Astrocyte of the cerebellum (primary cell): ENCODE measurements around the gene DMBX1.

Experiments
- DNase-seq: peaks from one replicate; pipeline ENCODE4 v3.0.0-alpha.2; 2011; ENCODE audit warnings: low read depth
- H3K4me3 ChIP-seq: 2 replicates; pipeline ENCODE4 v1.5.1; 2011; ENCODE audit warnings: mild to moderate bottlenecking, low read depth, low read length, moderate library complexity
- in situ Hi-C: cut with HindIII; loops from 2 replicates; pipeline ENCODE4 v1.10.0; 2017; ENCODE audit warnings: low sequenced_read_pairs
- TF ChIP-seq, protein P1 (sequence below): IDR thresholded peaks from 2 replicates; pipeline ENCODE4 v1.5.1; 2012; ENCODE audit warnings: low read length, low read depth, moderate library complexity, mild to moderate bottlenecking; ENCODE audit errors: missing control alignments

Gene DMBX1

DNA sequence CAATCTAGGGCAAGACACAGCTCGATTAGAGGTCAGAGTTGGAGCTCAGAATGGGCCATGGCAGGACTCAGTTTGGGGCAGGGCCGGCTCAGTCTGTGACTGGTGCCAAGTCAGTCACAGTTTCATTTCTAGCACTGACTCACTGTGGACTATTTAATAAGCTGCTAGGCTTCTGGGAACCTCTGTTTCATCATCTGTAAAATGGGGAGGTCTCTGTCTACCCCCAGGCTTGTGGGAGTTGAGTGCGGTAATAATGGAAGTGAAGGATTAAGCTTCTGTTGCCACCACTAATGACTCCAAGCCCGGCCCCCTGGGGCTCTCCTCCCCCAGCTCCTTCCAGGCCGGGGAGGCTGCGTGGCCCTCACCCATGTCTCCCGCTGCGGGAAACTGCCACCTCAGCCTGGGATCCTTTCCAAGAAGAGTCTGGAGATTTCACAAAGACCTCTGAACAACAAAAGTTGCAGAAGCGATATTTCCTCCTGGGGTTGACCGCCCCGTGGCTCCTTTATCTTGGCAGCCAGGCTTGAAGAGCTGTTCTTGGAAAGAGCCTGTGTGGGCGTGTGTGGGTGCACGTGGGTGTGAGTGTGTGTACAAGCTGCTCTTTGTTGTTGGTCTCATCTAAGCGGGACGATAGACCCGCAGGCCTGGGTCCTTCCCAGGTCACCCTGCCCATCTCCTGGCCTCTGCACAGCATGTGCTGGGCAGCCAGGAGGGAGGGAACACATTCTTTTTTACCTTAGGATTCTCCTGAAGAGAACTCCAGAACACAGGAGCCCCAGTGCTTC is 32.7 kb downstream of the DMBX1 start:
- no peak overlapping the region for H3K4me3 ChIP-seq
- DNase-seq, result peak; percentile 72
- in situ Hi-C loops, result no loop called here
- TF ChIP-seq, protein P1, sequence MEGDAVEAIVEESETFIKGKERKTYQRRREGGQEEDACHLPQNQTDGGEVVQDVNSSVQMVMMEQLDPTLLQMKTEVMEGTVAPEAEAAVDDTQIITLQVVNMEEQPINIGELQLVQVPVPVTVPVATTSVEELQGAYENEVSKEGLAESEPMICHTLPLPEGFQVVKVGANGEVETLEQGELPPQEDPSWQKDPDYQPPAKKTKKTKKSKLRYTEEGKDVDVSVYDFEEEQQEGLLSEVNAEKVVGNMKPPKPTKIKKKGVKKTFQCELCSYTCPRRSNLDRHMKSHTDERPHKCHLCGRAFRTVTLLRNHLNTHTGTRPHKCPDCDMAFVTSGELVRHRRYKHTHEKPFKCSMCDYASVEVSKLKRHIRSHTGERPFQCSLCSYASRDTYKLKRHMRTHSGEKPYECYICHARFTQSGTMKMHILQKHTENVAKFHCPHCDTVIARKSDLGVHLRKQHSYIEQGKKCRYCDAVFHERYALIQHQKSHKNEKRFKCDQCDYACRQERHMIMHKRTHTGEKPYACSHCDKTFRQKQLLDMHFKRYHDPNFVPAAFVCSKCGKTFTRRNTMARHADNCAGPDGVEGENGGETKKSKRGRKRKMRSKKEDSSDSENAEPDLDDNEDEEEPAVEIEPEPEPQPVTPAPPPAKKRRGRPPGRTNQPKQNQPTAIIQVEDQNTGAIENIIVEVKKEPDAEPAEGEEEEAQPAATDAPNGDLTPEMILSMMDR, result no peak

GRCh38 chr1:46522969-46523320 is 33.3 kb downstream of the DMBX1 start:
- H3K4me3 ChIP-seq, result no peak overlapping the region
- no peak for DNase-seq
- TF ChIP-seq, protein P1, result no peak
- in situ Hi-C loops, result no loop called here

DNA sequence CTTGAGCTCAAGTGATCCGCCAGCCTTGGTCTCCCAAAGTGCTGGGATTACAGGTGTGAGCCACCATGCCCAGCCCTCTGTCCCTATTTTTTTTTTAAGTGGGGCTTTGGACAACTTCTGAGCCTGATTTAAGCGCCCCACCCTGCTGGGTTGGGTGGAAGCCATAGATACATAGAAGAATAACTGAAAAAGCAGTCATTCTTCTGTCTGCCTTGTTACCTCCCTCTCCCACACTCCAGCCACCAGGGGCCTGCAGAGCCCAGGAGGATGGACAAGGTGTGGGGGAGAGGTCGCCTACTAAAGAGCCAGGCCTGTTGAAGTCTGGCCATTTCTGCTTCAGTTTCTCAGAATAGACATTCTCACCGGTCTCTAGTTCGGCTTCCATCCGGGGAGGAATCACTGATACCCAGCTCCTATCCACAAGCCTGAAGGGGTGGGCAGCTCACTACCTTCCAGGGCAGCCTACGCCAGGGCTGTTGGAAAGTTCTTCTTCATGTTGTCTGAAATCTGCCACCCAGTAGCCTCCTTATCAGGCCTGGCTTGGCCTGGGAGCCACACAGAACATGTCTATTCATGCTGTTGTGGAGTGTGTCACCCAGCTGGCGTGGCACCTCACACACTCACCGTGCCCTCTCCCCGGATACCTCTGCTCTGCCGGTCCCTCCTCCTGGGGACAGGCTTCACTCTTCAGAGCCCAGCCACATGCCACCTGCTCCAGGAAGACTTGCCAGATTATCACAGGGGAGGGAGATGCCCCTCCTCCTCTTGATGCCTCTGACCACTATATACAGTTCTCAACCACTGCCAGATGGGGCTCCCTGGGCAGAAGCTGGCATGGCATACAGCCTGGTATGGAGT is 34.1 kb downstream of the DMBX1 start:
- in situ Hi-C loops, result no loop called here
- no peak for DNase-seq
- TF ChIP-seq, protein P1, result no peak
- H3K4me3 ChIP-seq, result no peak overlapping the region

DNA sequence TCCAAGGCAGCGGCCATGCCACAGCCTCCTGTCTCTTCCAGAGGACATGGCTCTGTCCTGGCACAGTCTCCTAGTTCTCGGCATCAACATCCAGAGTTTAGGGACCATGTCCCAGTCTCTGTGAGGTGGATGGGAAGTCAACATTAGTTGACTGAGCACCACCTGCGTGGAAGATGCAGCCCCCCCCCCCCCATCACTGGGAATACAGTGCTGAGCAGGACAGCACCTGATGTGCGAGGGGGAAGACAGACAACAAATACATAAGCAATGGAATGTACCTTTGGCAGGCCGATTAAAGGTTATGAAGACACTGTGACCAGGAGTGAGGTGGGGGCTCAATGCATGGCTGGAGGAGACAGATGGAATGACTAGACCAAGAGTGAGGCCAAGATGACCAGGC is 35.2 kb downstream of the DMBX1 start:
- TF ChIP-seq, protein P1, result no peak
- in situ Hi-C loops, result loop anchor here (5.0 kb wide), 1 partner anchor 48 kb away; no protein-coding TSS in a partner anchor
- DNase-seq, result no peak
- no peak overlapping the region for H3K4me3 ChIP-seq

DNA sequence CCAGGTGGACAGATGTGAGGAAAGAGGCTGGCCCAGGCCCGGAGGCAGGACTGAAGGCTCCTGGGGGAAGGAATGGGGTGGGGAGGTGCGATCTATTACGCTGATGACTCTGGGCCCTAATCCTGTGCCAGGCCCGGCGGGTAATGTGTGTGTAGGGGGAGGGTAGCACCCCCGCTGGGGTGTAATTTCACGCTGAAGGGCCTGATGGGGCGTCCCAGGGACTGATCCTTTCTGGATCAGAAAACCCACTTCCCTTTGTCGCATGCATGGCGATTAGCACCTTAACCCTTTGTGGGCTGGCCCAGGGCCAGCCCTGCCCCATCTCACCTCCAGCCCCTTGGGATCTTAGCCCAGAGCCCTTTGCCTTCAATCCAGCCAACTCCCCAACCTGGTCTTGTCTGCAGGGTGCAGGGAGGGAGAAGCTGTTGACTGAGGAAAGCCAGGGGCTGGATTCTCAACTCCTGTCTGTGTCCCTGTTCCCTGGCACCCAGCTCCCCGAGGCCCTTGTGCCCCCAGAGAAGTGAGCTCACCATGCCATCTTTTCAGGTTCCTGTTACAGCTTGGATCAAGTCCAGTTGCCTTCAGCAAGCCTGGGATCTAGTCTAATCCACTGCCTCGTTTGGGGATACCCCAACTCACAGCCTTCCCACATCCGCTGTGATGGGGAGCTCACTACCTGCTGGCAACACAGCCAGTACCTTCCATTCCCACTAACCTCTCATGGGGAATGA is 35.8 kb downstream of the DMBX1 start:
- no peak for DNase-seq
- no peak overlapping the region for H3K4me3 ChIP-seq
- TF ChIP-seq, protein P1, result no peak
- in situ Hi-C loops, result loop anchor here (5.0 kb wide), 1 partner anchor 48 kb away; no protein-coding TSS in a partner anchor
